Neural progenitor cell (in vitro differentiated cells): ENCODE measurements around the gene DDC.

Experiments
- EZH2 ChIP-seq: fragments of 200-600 bp; sonication (generic); IDR thresholded peaks from 2 replicates; pipeline ENCODE4 v1.6.1; 2017; ENCODE audit warnings: antibody characterized with exemption, mild to moderate bottlenecking, moderate library complexity
- EZH2phosphoT487 ChIP-seq: fragments of 200-600 bp; sonication (generic); IDR thresholded peaks from 2 replicates; pipeline ENCODE4 v1.6.1; 2017; ENCODE audit warnings: antibody characterized with exemption
- TF ChIP-seq, protein P1 (sequence below): fragments of 200-600 bp; sonication (generic); IDR thresholded peaks from 2 replicates; pipeline ENCODE4 v1.5.1; 2017; ENCODE audit warnings: antibody characterized with exemption, mild to moderate bottlenecking

- TF ChIP-seq, protein P1, sequence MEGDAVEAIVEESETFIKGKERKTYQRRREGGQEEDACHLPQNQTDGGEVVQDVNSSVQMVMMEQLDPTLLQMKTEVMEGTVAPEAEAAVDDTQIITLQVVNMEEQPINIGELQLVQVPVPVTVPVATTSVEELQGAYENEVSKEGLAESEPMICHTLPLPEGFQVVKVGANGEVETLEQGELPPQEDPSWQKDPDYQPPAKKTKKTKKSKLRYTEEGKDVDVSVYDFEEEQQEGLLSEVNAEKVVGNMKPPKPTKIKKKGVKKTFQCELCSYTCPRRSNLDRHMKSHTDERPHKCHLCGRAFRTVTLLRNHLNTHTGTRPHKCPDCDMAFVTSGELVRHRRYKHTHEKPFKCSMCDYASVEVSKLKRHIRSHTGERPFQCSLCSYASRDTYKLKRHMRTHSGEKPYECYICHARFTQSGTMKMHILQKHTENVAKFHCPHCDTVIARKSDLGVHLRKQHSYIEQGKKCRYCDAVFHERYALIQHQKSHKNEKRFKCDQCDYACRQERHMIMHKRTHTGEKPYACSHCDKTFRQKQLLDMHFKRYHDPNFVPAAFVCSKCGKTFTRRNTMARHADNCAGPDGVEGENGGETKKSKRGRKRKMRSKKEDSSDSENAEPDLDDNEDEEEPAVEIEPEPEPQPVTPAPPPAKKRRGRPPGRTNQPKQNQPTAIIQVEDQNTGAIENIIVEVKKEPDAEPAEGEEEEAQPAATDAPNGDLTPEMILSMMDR, result no peak
- TF ChIP-seq EZH2phosphoT487 (no peak), EZH2 (no peak)
Measured at GRCh38 chr7:50422858-50423257, 142.3 kb downstream of the DDC start.
